Femur (tissue), 1 donor: Measurements from ENCODE around the gene TMEM41A.
"Not testable (repeated sequence)": the region's sequence is repeated elsewhere in the genome, so short reads cannot be mapped to it uniquely, and the experiment has no call there.

Experiments used
- DNase-seq: peaks from one replicate; pipeline ENCODE4 v3.0.0-alpha.2; 2017

The TMEM41A gene

GRCh38 chr3:185486394-185486793 is 12.4 kb downstream of the TMEM41A start:
- no peak for DNase-seq

- DNase-seq: no peak
Measured at GRCh38 chr3:185484296-185484695, 14.5 kb downstream of the TMEM41A start.

- DNase-seq: no peak
Measured at GRCh38 chr3:185479373-185479945, 19.4 kb downstream of the TMEM41A start.

- DNase-seq: no peak
Measured at GRCh38 chr3:185477316-185477715, 21.5 kb downstream of the TMEM41A start.

- not testable (repeated sequence) for DNase-seq
Measured at GRCh38 chr3:185474922-185475321, 23.9 kb downstream of the TMEM41A start.

- DNase-seq: peak; percentile 33
Measured at GRCh38 chr3:185473290-185473815, 25.5 kb downstream of the TMEM41A start.

- DNase-seq: no peak
Measured at GRCh38 chr3:185470323-185470722, 28.5 kb downstream of the TMEM41A start.

GRCh38 chr3:185469542-185469941 is 29.3 kb downstream of the TMEM41A start:
- DNase-seq: no peak

- not testable (repeated sequence) for DNase-seq
Measured at GRCh38 chr3:185466123-185466522, 32.7 kb downstream of the TMEM41A start.

GRCh38 chr3:185465471-185465870 is 33.4 kb downstream of the TMEM41A start:
- no peak for DNase-seq

DNA sequence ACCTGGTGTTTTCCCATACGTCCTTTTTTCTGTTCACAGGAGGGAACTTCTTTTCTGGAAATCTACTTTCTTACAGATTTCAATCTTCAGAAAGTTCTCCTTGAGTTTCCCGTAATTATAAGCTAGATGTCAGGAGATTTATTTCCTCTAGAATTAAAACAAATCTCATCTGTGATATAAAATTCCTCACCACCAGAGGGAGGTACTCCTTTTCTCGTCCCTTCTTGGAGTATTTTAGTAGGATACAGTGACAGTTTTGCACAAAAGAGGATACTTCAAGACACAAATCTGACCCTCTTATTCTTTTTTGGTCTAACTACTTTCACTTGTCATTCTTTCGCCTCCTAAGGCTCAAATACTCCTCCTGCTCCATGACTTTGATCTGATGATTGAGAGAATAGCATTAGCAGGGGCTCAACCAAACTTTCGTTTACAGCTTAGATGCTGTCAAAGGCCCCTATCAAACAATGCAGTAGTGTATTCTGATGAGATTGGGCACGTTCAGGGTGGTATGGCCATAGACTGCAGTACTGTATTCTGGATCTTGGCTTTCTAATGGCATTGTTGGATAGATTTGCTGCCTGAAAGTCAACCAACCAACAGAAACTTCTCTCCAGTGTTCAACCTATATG is 38.0 kb downstream of the TMEM41A start:
- no peak for DNase-seq

GRCh38 chr3:185460309-185460708 is 38.5 kb downstream of the TMEM41A start:
- DNase-seq: no peak

- DNase-seq: no peak
Measured at GRCh38 chr3:185457376-185457775, 41.5 kb downstream of the TMEM41A start.

GRCh38 chr3:185451432-185451831 is 47.4 kb downstream of the TMEM41A start:
- DNase-seq: not testable (repeated sequence)

DNA sequence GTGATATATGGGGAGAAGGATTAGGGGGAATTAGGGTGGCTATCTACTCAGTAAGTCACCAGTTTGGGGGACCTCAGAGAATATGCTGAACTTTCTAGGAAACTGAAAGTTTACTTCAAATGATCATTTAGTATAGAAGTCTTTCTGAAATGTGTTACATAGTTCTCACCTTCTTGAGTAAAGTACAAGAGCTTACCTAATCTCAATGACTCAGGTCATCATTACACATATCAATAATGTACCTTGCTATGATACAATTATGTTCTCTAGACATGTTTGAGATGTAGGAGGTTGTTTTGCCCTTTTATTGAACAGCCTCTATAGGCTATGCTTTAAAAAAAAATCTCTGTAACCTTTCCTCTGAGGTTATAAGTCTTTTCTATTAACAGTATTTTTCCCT is 50.7 kb downstream of the TMEM41A start:
- DNase-seq: no peak

DNA sequence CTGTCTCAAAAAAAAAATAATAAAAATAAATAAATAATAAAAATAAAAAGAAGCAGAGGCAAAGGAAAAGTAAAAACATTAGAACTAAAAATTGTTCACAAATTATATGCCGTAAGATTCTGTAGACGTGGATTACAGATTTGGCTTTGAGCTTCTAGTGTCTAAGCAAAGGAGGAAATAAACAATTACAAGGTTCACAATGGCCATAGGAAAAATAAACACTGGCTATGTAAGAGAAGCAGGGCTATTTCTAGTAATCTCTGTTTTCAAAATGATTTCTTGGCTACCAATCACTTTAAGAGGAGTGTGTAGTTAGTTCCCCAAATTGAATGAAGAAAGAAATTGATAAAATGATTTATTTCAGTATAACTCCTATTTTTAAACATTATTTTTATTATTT is 54.5 kb downstream of the TMEM41A start:
- no peak for DNase-seq

GRCh38 chr3:185442031-185442430 is 56.8 kb downstream of the TMEM41A start:
- DNase-seq: no peak

DNA sequence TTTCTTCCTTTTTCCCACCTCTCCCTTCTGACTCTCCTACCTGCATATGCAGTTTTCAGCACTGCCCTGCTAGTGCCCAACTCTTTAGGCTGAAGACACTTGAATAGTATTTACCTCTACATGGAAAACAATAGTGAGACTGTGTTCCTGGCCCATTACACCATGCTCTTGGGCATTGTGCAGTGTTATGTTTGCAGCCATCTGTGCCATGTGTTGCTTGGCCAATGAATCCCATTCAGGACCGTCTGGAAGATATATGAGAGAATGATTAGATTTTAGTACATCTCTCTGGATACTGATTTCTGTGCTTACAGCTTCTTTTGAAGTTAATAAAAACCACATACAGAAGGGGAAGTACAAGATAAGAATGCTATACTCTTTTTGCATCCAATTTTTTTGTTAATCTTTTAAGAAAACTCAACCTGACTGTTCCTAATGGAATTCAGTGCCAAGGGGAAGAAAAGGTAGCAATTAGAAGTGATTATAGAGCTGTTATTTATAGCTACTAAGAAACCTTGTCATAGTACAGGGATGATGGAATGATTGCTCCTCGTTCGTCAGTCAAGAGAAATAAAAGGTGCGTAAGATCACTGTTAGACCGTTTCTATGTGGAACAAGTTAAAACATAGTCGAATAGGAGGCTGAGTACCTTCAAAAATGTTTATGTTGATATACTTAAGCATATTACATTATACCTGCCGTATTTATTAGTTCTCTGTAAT is 58.9 kb downstream of the TMEM41A start:
- DNase-seq: no peak
